Gastroesophageal sphincter (tissue), 4 donors: ENCODE measurements around the gene GATAD1. TPM values are rescaled to one million over a fixed set of nuclear protein-coding genes. Genes with fewer than 3 reads are reported as not detected.
A peak's percentile ranks its signal among the peaks of the same experiment; 100 is the strongest.

ENCODE experiments used
- ATAC-seq: fragments of 150-250 bp; one replicate; pipeline ENCODE4 v1.9.1; 2016; ENCODE audit warnings: mild to moderate bottlenecking, moderate library complexity
- H3K27ac ChIP-seq, 4 donors: fragments of 200-600 bp; sonication (generic) in 3 of 4; 1 replicate in 3 of 4; 2 replicates in 1 of 4; pipeline ENCODE4 v1.5.1; 2016 to 2019
- H3K27me3 ChIP-seq: fragments of 200-600 bp; sonication (generic); one replicate; pipeline ENCODE4 v1.5.1; 2019
- H3K36me3 ChIP-seq, 2 donors: fragments of 200-600 bp; sonication (generic); one replicate each; pipeline ENCODE4 v1.5.1; 2019; ENCODE audit warnings: control low read depth in 1 of 2
- H3K4me1 ChIP-seq, 3 donors: fragments of 200-600 bp; sonication (generic); 1 replicate in 2 of 3; 2 replicates in 1 of 3; pipeline ENCODE4 v1.5.1; 2016 to 2019; ENCODE audit warnings: control low read depth in 2 of 3
- H3K4me3 ChIP-seq, 2 donors: fragments of 200-600 bp; sonication (generic); one replicate each; pipeline ENCODE4 v1.5.1; 2019; ENCODE audit warnings: mild to moderate bottlenecking in 1 of 2, moderate library complexity in 1 of 2
- H3K9me3 ChIP-seq, 3 donors: fragments of 200-600 bp; sonication (generic); one replicate each; pipeline ENCODE4 v1.5.1; 2017 to 2019; ENCODE audit warnings: control low read depth in 2 of 3
- EP300 ChIP-seq: sonication (generic); formaldehyde crosslinking; IDR thresholded peaks from one replicate; pipeline ENCODE4 v1.6.1; 2017; ENCODE audit warnings: antibody characterized with exemption, mild to moderate bottlenecking
- POLR2A ChIP-seq, 2 donors: fragments of 450-650 bp; IDR thresholded peaks; one replicate each; pipeline ENCODE4 v1.6.1; 2017; ENCODE audit warnings: antibody characterized with exemption in 2 of 2, mild to moderate bottlenecking in 2 of 2, moderate library complexity in 1 of 2
- POLR2AphosphoS5 ChIP-seq: sonication (generic); formaldehyde crosslinking; IDR thresholded peaks from one replicate; pipeline ENCODE4 v1.6.1; 2017; ENCODE audit warnings: antibody characterized with exemption
- WGBS, 2 donors: methylation state at CpG; one replicate each; pipeline ENCODE4 v1.1.5; 2018; ENCODE audit warnings: low coverage in 1 of 2; 5-methylcytosine and 5-hydroxymethylcytosine counted together
- total RNA-seq, 4 donors: library from RNA; depleted of rRNA; stranded (reverse); fragments of >200 nt; gene quantifications; one replicate each; pipeline ENCODE4 v1.1.0, GENCODE V29; 2016
- TF ChIP-seq, protein P1 (sequence below), 4 experiments: fragments of 200-600 bp in 2 of 4; fragments of 450-650 bp in 2 of 4; sonication (generic) in 1 of 4; IDR thresholded peaks; one replicate each; pipeline ENCODE4 v1.5.1; 2017 to 2019; ENCODE audit warnings: antibody characterized with exemption in 4 of 4, mild to moderate bottlenecking in 2 of 4, moderate library complexity in 2 of 4

Gene GATAD1, protein sequence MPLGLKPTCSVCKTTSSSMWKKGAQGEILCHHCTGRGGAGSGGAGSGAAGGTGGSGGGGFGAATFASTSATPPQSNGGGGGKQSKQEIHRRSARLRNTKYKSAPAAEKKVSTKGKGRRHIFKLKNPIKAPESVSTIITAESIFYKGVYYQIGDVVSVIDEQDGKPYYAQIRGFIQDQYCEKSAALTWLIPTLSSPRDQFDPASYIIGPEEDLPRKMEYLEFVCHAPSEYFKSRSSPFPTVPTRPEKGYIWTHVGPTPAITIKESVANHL
- total RNA-seq = 10 to 100 TPM; 25.5 to 57.7 (median 32.2) TPM

DNA sequence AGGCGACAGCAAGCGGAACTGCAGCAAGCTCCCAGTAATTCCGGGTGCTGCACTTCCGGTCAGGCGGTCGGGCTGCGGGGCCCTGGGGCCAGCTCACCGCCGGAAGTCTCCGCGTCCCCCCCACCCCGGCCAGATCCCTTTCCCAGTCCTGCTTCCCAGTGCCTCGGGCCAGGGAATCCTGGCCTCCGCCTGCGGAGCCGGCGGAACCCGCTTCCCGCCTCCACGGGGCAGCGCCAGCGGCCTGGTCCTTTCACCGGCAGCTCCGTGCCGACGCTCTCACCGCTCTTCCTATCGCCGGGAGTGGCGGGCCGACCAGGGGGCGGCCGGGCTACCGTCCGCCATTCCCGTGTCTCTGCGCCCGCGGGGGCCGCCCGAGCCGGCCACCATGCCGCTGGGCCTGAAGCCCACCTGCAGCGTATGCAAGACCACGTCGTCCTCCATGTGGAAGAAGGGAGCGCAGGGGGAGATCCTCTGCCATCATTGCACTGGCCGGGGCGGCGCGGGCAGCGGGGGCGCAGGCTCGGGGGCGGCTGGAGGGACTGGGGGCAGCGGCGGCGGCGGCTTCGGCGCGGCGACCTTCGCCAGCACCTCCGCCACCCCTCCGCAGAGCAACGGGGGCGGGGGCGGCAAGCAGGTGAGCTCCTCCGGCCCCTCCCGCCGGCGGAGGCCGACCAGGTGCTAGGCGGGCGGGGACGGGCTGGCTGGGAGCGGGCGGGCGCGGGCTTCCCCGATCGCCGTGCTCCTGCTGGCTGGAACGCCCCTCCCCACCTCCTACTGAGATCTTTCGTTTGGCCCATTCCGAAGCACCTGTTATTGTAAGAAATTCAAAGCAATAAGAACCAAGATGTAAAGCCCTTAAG is at the start of gene GATAD1:
GATAD1 (plus strand) TSS at position 138 of the 860 bp plus-strand sequence; CDS start at position 386, 248 bp downstream.
- Histone ChIP-seq H3K4me1 (peaks cover 0 to 17% (median 5%) of the 10 kb centered on the region in 3 donors), H3K4me3 (peak within 1 kb of the TSS; percentile 97 to 99), H3K36me3 (peaks cover 0 to 30% of the 10 kb centered on the region in 2 donors), H3K27ac (peak within 1 kb of the TSS; percentile 93 to 98 (median 96)), H3K9me3 (no peaks in the 10 kb centered on the region), H3K27me3 (no peaks in the 10 kb centered on the region)
- WGBS, 2 donors = 0% methylated on average over 3 of the region's 87 CpGs; no CpG with 5 or more reads in 1 of the 2 donors
- no peak for TF ChIP-seq EP300
- TF ChIP-seq POLR2AphosphoS5 = peak; percentile 76
- peak; percentile 67 to 70 for TF ChIP-seq POLR2A (IDR thresholded peaks at IDR 0.05)
- TF ChIP-seq, protein P1, sequence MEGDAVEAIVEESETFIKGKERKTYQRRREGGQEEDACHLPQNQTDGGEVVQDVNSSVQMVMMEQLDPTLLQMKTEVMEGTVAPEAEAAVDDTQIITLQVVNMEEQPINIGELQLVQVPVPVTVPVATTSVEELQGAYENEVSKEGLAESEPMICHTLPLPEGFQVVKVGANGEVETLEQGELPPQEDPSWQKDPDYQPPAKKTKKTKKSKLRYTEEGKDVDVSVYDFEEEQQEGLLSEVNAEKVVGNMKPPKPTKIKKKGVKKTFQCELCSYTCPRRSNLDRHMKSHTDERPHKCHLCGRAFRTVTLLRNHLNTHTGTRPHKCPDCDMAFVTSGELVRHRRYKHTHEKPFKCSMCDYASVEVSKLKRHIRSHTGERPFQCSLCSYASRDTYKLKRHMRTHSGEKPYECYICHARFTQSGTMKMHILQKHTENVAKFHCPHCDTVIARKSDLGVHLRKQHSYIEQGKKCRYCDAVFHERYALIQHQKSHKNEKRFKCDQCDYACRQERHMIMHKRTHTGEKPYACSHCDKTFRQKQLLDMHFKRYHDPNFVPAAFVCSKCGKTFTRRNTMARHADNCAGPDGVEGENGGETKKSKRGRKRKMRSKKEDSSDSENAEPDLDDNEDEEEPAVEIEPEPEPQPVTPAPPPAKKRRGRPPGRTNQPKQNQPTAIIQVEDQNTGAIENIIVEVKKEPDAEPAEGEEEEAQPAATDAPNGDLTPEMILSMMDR (IDR thresholded peaks at IDR 0.05) = peak; percentile 93 to 96 (median 95)
- peak; percentile 98 for ATAC-seq

DNA sequence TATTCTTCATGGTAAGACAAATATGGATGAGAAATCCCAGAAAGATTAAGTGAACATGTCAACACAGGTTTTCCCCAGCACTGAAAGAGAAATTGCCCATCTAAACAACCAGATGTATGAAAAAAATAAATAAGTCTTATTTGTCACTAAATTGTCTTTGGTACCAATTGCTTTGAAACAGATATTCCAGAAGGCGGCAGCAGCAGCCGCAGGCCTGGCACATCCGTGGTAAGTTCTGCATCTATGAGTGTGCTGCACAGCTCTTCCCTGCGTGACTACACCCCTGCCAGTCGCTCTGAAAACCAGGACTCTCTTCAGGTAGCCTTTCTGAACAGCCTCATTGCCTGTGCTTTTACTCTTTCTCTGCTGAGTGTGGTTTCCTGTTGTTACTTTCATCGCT is 49.7 kb upstream of the GATAD1 start:
- 88 to 90% methylated on average over 6 of the region's 6 CpGs for WGBS, 2 donors
- peaks cover 3 to 51% of the 10 kb centered on the region in 2 donors for H3K36me3 ChIP-seq
- no peaks in the 10 kb centered on the region for H3K9me3 ChIP-seq
- TF ChIP-seq POLR2A (IDR thresholded peaks at IDR 0.05) = no peak
- no peak for TF ChIP-seq EP300
- TF ChIP-seq, protein P1 (IDR thresholded peaks at IDR 0.05) = no peak
- no peak for TF ChIP-seq POLR2AphosphoS5
- no peak overlapping the region for H3K27ac ChIP-seq
- H3K4me3 ChIP-seq = no peak overlapping the region
- H3K27me3 ChIP-seq = no peaks in the 10 kb centered on the region
- ATAC-seq = no peak
- H3K4me1 ChIP-seq = no peaks in the 10 kb centered on the region

DNA sequence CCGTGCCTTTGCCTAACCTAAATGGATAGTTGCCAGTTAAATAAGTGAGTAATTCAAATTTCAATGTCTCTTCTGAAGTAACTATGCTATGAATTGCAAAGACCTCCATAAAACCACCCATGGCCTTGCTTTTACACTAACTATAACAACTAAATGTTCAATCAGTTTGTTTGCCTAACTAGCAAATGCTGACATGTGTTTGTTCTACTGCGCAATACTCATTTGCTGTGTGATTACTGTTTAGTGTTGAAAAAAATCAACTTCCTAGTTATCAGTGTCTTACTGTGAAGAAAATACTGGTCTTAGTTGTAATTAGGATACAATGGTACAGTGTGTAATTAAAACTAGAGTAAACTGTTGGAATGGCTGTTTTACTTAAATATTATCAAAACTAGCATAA is 47.3 kb upstream of the GATAD1 start:
- WGBS, 2 donors = 93 to 98% methylated on average over 2 of the region's 2 CpGs
- H3K36me3 ChIP-seq = peaks cover 3 to 56% of the 10 kb centered on the region in 2 donors
- no peaks in the 10 kb centered on the region for H3K9me3 ChIP-seq
- H3K4me1 ChIP-seq = no peaks in the 10 kb centered on the region
- no peaks in the 10 kb centered on the region for H3K27me3 ChIP-seq
- TF ChIP-seq EP300 (no peak), POLR2A (IDR thresholded peaks at IDR 0.05) (no peak), POLR2AphosphoS5 (no peak)
- TF ChIP-seq, protein P1 (IDR thresholded peaks at IDR 0.05) = no peak
- no peak overlapping the region for H3K4me3 ChIP-seq
- no peak overlapping the region for H3K27ac ChIP-seq
- ATAC-seq = no peak

DNA sequence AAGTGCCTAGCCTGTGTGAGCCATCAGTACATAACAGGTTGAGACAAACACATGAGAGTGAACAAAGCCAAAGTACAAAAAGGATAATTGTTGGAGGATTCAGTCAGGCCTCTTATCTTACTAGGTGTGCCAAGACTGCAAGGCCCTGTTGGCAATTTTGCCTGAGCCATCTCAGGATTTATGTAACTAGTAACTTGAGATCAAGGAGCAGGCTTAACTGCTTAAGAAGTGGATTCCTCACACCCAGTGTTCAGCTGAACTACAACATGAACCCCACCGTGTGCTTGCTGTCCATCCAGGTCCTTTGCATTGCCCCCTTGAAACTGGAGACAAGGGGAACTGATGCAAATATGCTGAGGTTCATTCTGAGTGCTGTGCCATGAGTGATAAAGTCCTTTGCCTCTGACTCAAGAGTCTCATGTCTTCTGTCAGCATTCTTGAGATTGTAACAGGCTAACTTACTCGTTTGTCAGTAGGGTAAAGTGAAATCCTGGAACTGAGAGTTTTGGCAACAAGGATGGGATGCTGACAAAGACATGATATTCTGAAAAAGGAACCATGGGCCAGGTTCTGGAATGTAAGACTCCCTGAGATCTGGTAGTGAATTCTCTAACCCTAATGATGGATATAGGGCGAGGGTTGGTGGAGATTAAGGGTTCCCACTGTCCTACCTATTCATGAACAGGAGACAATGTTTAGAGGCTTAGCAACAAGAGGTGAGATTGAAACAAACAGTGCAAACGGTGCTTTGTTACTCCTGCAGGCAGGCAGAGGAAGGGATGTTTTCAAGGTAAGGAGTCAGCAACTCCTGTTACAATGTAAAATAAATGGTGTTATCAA is 44.1 kb upstream of the GATAD1 start:
- Histone ChIP-seq H3K36me3 (peaks cover 2 to 29% of the 10 kb centered on the region in 2 donors), H3K27me3 (no peaks in the 10 kb centered on the region), H3K9me3 (no peaks in the 10 kb centered on the region), H3K27ac (no peak overlapping the region), H3K4me3 (no peak overlapping the region), H3K4me1 (no peaks in the 10 kb centered on the region)
- TF ChIP-seq, protein P1 (IDR thresholded peaks at IDR 0.05) = no peak
- TF ChIP-seq POLR2AphosphoS5 (no peak), EP300 (no peak), POLR2A (IDR thresholded peaks at IDR 0.05) (no peak)
- ATAC-seq = no peak
- 49 to 53% methylated on average over 3 to 4 of the region's 4 CpGs for WGBS, 2 donors
